ENCODE measurements around the gene KCNS3. TPM values are rescaled to one million over a fixed set of nuclear protein-coding genes. Genes with fewer than 3 reads are reported as not detected.
A peak's percentile ranks its signal among the peaks of the same experiment; 100 is the strongest.

KCNS3 gene
- polyA plus RNA-seq, 1 of the 3 experiments (the other 2 are of a cell fraction), result 0.07 TPM

DNA sequence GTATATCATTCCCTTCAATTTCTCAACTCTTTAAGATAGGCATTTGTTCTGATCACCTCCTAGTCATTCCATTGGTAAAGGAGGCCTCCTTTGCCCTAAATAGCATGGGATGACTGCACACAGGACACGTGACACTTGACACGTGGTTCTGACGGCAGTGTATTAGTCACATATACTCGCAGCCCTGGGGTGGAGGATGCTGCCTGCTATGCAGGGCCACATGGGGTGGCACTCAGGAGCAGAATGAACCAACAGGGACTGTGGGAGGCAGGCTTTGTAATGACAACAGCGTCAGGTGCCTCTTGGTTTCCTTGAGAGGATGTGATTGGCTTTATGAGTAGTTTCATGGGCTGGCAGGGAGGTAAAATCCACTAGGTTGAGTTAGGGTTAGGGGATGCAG lies 9.3 kb upstream of the KCNS3 start:
- WGBS (ENCODE audit: low lambda C conversion rate), result 17% methylated on average over 5 of the region's 5 CpGs
- Histone ChIP-seq H3K9me2 (no peaks in the 10 kb centered on the region), H3K27ac (ENCODE audit: low read depth in 2 of 2, low read length in 1 of 2) (no peak overlapping the region), H4K20me1 (ENCODE audit: insufficient read depth) (no peaks in the 10 kb centered on the region), H3K36me3 (replicated peaks in 1 of 2; ENCODE audit: control insufficient read depth in 1 of 2, insufficient read depth in 2 of 2, low read length in 1 of 2) (no peaks in the 10 kb centered on the region), H3K79me2 (ENCODE audit: insufficient read depth) (no peaks in the 10 kb centered on the region), H3K9ac (no peak overlapping the region), H2AFZ (ENCODE audit: low read depth) (no peak overlapping the region), H3K27me3 (ENCODE audit: insufficient read depth) (peaks cover under 1% of the 10 kb centered on the region; the same call in 1 of the 2 replicates), H3F3A (replicated peaks; ENCODE audit: insufficient read depth) (no peaks in the 10 kb centered on the region), H3K4me1 (ENCODE audit: control insufficient read depth in 1 of 2, insufficient read depth in 2 of 2, low read depth in 1 of 2, low read length in 1 of 2) (no peaks in the 10 kb centered on the region), H3K4me2 (no peak overlapping the region), H3K9me3 (no peaks in the 10 kb centered on the region), H3K4me3 (ENCODE audit: low read depth in 2 of 2, low read length in 1 of 2) (no peak overlapping the region)
- TF ChIP-seq, protein P1, sequence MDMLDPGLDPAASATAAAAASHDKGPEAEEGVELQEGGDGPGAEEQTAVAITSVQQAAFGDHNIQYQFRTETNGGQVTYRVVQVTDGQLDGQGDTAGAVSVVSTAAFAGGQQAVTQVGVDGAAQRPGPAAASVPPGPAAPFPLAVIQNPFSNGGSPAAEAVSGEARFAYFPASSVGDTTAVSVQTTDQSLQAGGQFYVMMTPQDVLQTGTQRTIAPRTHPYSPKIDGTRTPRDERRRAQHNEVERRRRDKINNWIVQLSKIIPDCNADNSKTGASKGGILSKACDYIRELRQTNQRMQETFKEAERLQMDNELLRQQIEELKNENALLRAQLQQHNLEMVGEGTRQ (IDR thresholded peaks at IDR 0.05; ENCODE audit: borderline replicate concordance, low read depth, low read length), result no peak
- TF ChIP-seq, protein P2, sequence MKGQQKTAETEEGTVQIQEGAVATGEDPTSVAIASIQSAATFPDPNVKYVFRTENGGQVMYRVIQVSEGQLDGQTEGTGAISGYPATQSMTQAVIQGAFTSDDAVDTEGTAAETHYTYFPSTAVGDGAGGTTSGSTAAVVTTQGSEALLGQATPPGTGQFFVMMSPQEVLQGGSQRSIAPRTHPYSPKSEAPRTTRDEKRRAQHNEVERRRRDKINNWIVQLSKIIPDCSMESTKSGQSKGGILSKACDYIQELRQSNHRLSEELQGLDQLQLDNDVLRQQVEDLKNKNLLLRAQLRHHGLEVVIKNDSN (IDR thresholded peaks at IDR 0.05; ENCODE audit: borderline replicate concordance, low read depth), result peak; percentile 49; the same call in 1 of the 2 replicates
- TF ChIP-seq NRF1 (IDR thresholded peaks at IDR 0.05; ENCODE audit: low read depth, low read length) (no peak), TCF12 (IDR thresholded peaks at IDR 0.05) (no peak), TAF1 (IDR thresholded peaks at IDR 0.05; ENCODE audit: borderline replicate concordance, low read depth, low read length) (no peak), EZH2phosphoT487 (IDR thresholded peaks at IDR 0.05; ENCODE audit: borderline replicate concordance, low read depth) (no peak)
- DNase-seq, result no peak
- CTCF ChIA-PET, result no interaction called here
- POLR2A ChIA-PET, result no interaction called here

DNA sequence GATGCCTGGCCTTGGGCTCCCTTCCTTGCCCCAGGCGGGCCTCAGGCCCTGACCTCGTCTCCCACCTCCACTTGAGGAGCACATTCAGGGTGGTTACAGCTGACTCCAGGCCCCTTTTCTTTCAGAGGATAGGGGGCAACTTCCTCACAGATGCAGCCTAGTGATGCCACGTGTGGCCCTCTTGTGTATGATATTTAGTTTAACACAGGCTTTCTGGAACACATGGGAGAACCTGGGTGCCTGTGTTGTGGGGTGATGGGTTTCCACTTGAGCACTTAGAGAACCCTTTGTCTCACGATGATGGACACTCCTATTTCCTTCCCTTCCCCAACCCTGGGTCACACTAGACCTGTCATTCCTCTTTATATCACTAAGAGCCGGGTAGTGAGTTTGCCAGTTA lies 6.8 kb upstream of the KCNS3 start:
- Histone ChIP-seq H3K9me2 (no peaks in the 10 kb centered on the region), H3K9ac (no peak overlapping the region), H2AFZ (ENCODE audit: low read depth) (no peak overlapping the region), H3K27ac (ENCODE audit: low read depth in 2 of 2, low read length in 1 of 2) (no peak overlapping the region), H3K4me1 (ENCODE audit: control insufficient read depth in 1 of 2, insufficient read depth in 2 of 2, low read depth in 1 of 2, low read length in 1 of 2) (no peaks in the 10 kb centered on the region), H3K36me3 (replicated peaks in 1 of 2; ENCODE audit: control insufficient read depth in 1 of 2, insufficient read depth in 2 of 2, low read length in 1 of 2) (no peaks in the 10 kb centered on the region), H3K27me3 (ENCODE audit: insufficient read depth) (peaks cover 24% of the 10 kb centered on the region), H3F3A (replicated peaks; ENCODE audit: insufficient read depth) (no peaks in the 10 kb centered on the region), H3K79me2 (ENCODE audit: insufficient read depth) (no peaks in the 10 kb centered on the region), H3K9me3 (no peaks in the 10 kb centered on the region), H4K20me1 (ENCODE audit: insufficient read depth) (no peaks in the 10 kb centered on the region), H3K4me2 (no peak overlapping the region), H3K4me3 (ENCODE audit: low read depth in 2 of 2, low read length in 1 of 2) (no peak overlapping the region)
- POLR2A ChIA-PET, result no interaction called here
- CTCF ChIA-PET, result interaction anchor here (2.5 kb wide), 1 partner anchor 19 kb away, joined by 7 read pairs; no protein-coding TSS in a partner anchor
- WGBS (ENCODE audit: low lambda C conversion rate), result 11% methylated on average over 5 of the region's 5 CpGs
- DNase-seq, result no peak
- no peak for TF ChIP-seq RFX5 (IDR thresholded peaks at IDR 0.05; ENCODE audit: low read length)
- TF ChIP-seq, protein P3, sequence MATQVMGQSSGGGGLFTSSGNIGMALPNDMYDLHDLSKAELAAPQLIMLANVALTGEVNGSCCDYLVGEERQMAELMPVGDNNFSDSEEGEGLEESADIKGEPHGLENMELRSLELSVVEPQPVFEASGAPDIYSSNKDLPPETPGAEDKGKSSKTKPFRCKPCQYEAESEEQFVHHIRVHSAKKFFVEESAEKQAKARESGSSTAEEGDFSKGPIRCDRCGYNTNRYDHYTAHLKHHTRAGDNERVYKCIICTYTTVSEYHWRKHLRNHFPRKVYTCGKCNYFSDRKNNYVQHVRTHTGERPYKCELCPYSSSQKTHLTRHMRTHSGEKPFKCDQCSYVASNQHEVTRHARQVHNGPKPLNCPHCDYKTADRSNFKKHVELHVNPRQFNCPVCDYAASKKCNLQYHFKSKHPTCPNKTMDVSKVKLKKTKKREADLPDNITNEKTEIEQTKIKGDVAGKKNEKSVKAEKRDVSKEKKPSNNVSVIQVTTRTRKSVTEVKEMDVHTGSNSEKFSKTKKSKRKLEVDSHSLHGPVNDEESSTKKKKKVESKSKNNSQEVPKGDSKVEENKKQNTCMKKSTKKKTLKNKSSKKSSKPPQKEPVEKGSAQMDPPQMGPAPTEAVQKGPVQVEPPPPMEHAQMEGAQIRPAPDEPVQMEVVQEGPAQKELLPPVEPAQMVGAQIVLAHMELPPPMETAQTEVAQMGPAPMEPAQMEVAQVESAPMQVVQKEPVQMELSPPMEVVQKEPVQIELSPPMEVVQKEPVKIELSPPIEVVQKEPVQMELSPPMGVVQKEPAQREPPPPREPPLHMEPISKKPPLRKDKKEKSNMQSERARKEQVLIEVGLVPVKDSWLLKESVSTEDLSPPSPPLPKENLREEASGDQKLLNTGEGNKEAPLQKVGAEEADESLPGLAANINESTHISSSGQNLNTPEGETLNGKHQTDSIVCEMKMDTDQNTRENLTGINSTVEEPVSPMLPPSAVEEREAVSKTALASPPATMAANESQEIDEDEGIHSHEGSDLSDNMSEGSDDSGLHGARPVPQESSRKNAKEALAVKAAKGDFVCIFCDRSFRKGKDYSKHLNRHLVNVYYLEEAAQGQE (IDR thresholded peaks at IDR 0.05; ENCODE audit: low read depth, low read length), result no peak
- no peak for TF ChIP-seq RAD21 (IDR thresholded peaks at IDR 0.05; ENCODE audit: low read length)
- TF ChIP-seq, protein P4, sequence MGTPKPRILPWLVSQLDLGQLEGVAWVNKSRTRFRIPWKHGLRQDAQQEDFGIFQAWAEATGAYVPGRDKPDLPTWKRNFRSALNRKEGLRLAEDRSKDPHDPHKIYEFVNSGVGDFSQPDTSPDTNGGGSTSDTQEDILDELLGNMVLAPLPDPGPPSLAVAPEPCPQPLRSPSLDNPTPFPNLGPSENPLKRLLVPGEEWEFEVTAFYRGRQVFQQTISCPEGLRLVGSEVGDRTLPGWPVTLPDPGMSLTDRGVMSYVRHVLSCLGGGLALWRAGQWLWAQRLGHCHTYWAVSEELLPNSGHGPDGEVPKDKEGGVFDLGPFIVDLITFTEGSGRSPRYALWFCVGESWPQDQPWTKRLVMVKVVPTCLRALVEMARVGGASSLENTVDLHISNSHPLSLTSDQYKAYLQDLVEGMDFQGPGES (IDR thresholded peaks at IDR 0.05; ENCODE audit: low read depth, low read length), result no peak
- TF ChIP-seq FOSL2 (IDR thresholded peaks at IDR 0.05; ENCODE audit: borderline replicate concordance, low read depth), result no peak
- TF ChIP-seq FOXM1 (IDR thresholded peaks at IDR 0.05; ENCODE audit: low read depth), result no peak
- TF ChIP-seq NRF1 (IDR thresholded peaks at IDR 0.05; ENCODE audit: low read depth, low read length), result no peak
- TF ChIP-seq, protein P5, sequence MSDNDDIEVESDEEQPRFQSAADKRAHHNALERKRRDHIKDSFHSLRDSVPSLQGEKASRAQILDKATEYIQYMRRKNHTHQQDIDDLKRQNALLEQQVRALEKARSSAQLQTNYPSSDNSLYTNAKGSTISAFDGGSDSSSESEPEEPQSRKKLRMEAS (IDR thresholded peaks at IDR 0.05; ENCODE audit: low read depth), result no peak
- no peak for TF ChIP-seq RXRA (IDR thresholded peaks at IDR 0.05; ENCODE audit: borderline replicate concordance, low read depth)
- TF ChIP-seq, protein P6, sequence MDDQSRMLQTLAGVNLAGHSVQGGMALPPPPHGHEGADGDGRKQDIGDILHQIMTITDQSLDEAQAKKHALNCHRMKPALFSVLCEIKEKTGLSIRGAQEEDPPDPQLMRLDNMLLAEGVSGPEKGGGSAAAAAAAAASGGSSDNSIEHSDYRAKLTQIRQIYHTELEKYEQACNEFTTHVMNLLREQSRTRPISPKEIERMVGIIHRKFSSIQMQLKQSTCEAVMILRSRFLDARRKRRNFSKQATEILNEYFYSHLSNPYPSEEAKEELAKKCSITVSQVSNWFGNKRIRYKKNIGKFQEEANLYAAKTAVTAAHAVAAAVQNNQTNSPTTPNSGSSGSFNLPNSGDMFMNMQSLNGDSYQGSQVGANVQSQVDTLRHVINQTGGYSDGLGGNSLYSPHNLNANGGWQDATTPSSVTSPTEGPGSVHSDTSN (IDR thresholded peaks at IDR 0.05), result no peak
- TF ChIP-seq, protein P7, sequence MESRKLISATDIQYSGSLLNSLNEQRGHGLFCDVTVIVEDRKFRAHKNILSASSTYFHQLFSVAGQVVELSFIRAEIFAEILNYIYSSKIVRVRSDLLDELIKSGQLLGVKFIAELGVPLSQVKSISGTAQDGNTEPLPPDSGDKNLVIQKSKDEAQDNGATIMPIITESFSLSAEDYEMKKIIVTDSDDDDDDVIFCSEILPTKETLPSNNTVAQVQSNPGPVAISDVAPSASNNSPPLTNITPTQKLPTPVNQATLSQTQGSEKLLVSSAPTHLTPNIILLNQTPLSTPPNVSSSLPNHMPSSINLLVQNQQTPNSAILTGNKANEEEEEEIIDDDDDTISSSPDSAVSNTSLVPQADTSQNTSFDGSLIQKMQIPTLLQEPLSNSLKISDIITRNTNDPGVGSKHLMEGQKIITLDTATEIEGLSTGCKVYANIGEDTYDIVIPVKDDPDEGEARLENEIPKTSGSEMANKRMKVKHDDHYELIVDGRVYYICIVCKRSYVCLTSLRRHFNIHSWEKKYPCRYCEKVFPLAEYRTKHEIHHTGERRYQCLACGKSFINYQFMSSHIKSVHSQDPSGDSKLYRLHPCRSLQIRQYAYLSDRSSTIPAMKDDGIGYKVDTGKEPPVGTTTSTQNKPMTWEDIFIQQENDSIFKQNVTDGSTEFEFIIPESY (IDR thresholded peaks at IDR 0.05; ENCODE audit: borderline replicate concordance, low read depth), result no peak
